GM18526 (cell line): Measurements from ENCODE around the gene LRRN4.

Source experiments
- POLR2A ChIP-seq: IDR thresholded peaks from 3 replicates; pipeline ENCODE4 v1.6.1; 2011; ENCODE audit not compliant: insufficient read length; ENCODE audit errors: extremely low read depth

The LRRN4 gene

DNA sequence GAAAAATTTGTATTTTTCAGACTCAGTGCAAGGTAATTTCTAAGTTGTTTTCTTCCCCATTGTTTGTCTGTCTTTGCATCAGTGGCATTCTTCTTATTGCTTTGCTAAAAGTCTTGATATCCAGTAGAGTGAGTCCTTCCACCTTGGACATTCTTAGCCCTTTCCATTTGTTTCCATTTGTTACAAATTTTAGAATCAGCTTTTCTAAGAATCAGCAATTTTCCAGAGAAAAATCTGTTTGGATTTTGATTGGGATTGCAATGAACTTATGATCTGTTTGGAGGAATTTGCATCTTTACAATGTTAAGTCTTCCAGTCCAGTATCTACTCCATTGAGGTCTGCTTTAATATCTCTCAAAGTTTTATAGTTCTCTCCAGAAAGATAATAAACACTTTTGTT lies 36.4 kb downstream of the LRRN4 start:
- TF ChIP-seq POLR2A, result no peak

- no peak for TF ChIP-seq POLR2A
Measured at GRCh38 chr20:6014957-6015356, 38.9 kb downstream of the LRRN4 start.

- no peak for TF ChIP-seq POLR2A
Measured at GRCh38 chr20:6014017-6014416, 39.8 kb downstream of the LRRN4 start.

- no peak for TF ChIP-seq POLR2A
Measured at GRCh38 chr20:6012179-6012578, 41.7 kb downstream of the LRRN4 start.

DNA sequence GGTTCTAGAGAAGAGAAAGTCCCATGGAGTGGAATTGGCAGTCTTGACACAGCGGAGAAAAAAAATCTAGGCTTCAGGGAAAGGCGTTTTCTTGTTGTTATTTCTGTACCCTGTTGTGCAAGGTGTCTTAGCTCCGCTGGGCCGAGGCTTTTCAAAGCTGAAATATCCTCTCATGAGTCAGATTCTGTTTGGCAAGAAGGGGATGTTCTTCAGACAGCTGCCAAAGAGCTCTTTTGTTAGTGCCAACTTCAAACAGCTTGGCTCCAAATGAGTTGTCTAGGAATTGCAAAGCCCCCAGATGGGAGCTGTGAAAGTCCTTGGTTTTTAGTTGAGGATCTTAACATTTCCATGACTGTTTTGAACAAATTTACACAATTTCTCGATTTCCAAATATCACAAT lies 45.6 kb downstream of the LRRN4 start:
- TF ChIP-seq POLR2A, result no peak

DNA sequence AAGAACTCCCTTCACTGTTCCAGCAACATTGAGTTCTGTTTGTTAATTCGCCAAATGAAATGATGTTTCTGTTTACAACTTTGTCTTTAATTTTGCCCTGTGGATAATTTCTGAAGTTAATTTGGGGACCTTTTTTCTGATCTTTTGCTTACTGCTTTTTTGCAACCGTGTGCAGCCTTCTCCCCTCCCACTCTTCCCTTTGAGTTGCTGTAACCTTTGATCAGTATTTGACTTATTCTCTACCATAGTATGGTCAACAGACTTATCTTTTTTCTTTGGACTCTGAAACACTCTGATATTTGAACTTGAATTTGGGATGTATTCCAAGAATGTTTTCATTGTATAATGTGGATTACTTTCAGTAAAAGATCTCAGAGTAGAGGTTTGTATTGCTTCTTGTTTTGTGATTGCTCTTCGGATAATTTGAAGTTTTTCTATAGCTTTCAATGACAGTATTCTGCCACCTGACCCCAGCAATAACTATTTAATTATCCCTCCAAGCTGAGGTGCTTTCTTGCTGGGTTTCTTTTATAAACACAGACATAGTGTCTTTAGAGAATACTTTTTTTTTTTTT lies 46.2 kb downstream of the LRRN4 start:
- TF ChIP-seq POLR2A, result no peak

- no peak for TF ChIP-seq POLR2A
Measured at GRCh38 chr20:6007094-6007528, 46.7 kb downstream of the LRRN4 start.

- TF ChIP-seq POLR2A, result no peak
Measured at GRCh38 chr20:6006603-6006949, 47.3 kb downstream of the LRRN4 start.

- TF ChIP-seq POLR2A, result no peak
Measured at GRCh38 chr20:6000871-6001270, 53.0 kb downstream of the LRRN4 start.

GRCh38 chr20:5999783-6000182 lies 54.1 kb downstream of the LRRN4 start:
- no peak for TF ChIP-seq POLR2A

DNA sequence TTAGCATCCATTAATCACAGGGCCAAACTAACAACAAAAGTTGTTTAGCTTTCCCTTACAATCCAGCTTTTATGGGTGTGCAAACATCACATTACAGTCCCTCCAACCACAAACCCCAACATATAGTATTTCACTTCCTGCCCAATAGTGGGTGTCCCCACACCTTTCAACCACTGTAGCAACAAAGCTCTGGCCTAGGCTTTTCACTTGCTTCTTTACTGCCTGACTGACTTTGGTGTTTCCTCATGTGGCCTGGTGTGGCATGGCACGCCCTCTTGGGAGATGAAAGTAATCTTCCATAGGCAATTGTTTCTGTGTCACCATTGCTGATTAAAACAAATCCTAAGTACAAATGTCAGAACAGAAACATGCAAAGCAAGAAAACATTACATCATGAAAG lies 57.1 kb downstream of the LRRN4 start:
- no peak for TF ChIP-seq POLR2A

DNA sequence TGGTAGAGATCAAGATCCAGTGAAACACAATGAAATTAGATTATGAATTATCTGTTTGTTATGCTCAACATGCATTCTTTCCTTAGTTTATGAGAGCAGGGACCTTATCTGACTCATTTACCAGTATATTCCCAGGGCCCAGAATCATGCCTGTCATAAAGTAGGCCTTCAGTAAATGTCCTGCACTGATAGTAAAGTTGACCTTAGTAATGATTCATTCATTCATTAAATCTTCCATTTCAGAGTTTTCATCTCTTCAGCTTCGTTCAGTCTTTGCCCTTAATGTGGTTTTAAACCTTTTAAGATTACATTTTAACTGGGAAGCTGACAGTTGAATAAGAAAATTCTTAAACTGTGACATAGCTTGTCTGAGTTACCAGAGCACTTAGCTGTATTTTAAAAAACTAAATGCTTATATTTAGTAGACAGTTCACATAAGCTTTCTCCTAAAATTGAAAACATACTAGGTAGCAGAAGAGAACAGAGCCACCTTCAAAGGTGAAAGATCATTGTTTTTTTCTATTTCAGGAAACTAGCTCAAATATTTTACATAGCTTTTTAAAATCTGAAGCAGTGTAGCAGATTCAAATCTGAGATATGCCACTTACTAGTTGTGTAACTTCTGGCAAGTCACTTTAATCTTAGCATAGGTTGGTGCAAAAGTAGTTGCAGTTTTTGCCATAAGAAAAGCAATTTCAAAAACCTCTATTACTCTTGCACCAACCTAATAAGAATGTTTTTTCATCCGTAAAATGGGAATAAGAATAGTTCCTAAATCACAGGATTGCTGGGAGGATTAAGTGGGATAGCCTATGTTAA lies 62.0 kb downstream of the LRRN4 start:
- TF ChIP-seq POLR2A, result no peak

DNA sequence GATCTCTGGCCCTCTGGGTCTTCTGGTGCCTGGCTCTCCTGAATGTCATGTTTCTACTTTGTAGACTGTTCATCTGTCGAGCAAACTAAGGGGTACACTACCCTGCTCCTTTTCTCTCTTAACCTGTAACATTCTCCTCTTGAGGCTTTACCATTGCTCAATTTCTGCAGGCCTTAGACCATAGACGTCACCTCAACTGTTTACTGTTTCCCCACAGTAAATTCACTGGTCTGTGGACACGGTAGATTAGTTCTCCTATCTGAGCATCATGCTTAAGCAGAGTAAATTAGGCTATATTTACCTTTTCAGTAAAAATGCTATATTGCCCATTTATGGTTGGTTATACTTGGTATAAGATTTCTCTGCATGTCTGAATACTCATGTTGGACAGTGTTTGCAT lies 62.9 kb downstream of the LRRN4 start:
- TF ChIP-seq POLR2A, result no peak
